ENCODE data around the gene LUC7L. TPM values are rescaled to one million over a fixed set of nuclear protein-coding genes. Genes with fewer than 3 reads are reported as not detected.

Gene LUC7L
- total RNA-seq, 1 donor from 2014 or later = 74.1 TPM

Other genes starting within 250 kb of the LUC7L start
- gene POLR3K, start 175.8 kb downstream of the LUC7L start, total RNA-seq = 9.6 and 12.2 TPM in 2 replicates
- gene SNRNP25, start 175.6 kb downstream of the LUC7L start, total RNA-seq = 34.1 and 35.9 TPM in 2 replicates
- 45.6 and 55.5 TPM in 2 replicates for gene RHBDF1, start 156.8 kb downstream of the LUC7L start, total RNA-seq
- 56.5 and 62.7 TPM in 2 replicates for gene MPG, start 151.2 kb downstream of the LUC7L start, total RNA-seq
- gene NPRL3, start 90.8 kb downstream of the LUC7L start, total RNA-seq = 23.5 and 29.0 TPM in 2 replicates
- not detected in 2 replicates for gene HBZ, start 76.8 kb downstream of the LUC7L start, total RNA-seq
- not detected in 2 replicates for gene HBM, start 63.5 kb downstream of the LUC7L start, total RNA-seq
- gene HBA2, start 56.6 kb downstream of the LUC7L start, total RNA-seq = 1.4 TPM in 1 of 2 replicates, not detected in the other
- gene HBA1, start 52.8 kb downstream of the LUC7L start, total RNA-seq = 1.6 TPM in 1 of 2 replicates, not detected in the other
- gene HBQ1, start 49.0 kb downstream of the LUC7L start, total RNA-seq = 2.7 and 4.7 TPM in 2 replicates
- 70.8 and 88.7 TPM in 2 replicates for gene FAM234A, start 5.4 kb upstream of the LUC7L start, total RNA-seq
- gene RGS11, start 46.5 kb upstream of the LUC7L start, total RNA-seq = 2.7 and 2.8 TPM in 2 replicates
- gene ARHGDIG, start 51.1 kb upstream of the LUC7L start, total RNA-seq = 3.3 and 5.0 TPM in 2 replicates
- gene PDIA2, start 53.7 kb upstream of the LUC7L start, total RNA-seq = 1.2 and 1.5 TPM in 2 replicates
- 27.0 and 28.8 TPM in 2 replicates for gene AXIN1, start 123.3 kb upstream of the LUC7L start, total RNA-seq
- 89.2 and 95.8 TPM in 2 replicates for gene MRPL28, start 141.1 kb upstream of the LUC7L start, total RNA-seq
- gene PGAP6, start 152.5 kb upstream of the LUC7L start, total RNA-seq = 80.5 and 86.3 TPM in 2 replicates
- gene NME4, start 167.8 kb upstream of the LUC7L start, total RNA-seq = 268 and 275 TPM in 2 replicates
- 13.4 and 17.4 TPM in 2 replicates for gene DECR2, start 172.4 kb upstream of the LUC7L start, total RNA-seq
- gene RAB11FIP3, start 196.2 kb upstream of the LUC7L start, total RNA-seq = 21.0 and 21.2 TPM in 2 replicates